NCI-H1694 (cell line): ENCODE data around the gene DCTN2.
A peak's percentile ranks its signal among the peaks of the same experiment; 100 is the strongest.
"Not testable (repeated sequence)": the region's sequence is repeated elsewhere in the genome, so short reads cannot be mapped to it uniquely, and the experiment has no call there.

Source experiments
- DNase-seq: peaks from one replicate; lab custom pipeline; 2025; lab: John Stamatoyannopoulos, UW

The DCTN2 gene

DNA sequence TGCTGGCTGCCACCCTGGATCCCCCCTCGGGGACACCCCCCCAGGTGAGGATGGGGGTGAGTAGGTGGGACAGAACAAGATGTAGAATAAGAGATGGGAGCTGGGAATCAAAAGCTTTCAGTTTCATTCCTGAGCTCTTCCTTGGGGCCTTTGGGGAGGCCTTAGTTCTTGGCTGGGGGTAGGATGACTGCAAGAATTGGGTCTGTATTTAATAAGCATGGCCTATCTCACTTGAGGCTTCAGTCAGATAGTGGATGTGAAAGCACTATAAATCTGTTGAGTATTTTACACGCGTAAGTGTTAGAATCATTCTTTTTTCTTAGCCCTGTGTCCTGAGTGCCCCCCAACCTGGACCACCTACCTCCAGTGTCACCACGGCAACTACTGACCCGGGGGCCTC, 19.8 kb downstream of the DCTN2 start:
- no peak for DNase-seq

DNA sequence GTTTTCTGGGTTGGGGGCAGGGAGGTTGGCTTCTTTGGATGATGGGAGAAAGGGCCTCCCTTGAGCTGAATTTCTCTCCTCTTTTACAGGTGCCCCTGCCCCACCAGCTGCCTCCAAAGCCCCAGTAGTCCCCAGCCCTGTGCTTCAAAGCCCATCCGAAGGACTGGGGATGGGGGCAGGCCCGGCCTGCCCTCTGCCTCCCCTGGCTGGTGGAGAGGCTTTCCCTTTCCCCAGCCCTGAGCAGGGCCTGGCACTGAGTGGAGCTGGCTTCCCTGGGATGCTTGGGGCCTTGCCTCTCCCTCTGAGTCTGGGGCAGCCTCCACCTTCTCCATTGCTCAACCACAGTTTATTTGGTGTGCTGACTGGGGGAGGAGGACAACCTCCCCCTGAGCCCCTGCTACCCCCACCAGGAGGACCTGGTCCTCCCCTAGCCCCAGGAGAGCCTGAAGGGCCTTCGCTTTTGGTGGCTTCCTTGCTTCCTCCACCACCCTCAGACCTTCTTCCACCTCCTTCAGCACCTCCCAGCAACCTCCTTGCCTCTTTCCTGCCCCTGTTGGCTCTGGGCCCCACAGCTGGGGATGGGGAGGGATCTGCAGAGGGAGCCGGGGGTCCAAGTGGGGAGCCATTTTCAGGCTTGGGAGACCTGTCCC, 20.4 kb downstream of the DCTN2 start:
- no peak for DNase-seq

DNA sequence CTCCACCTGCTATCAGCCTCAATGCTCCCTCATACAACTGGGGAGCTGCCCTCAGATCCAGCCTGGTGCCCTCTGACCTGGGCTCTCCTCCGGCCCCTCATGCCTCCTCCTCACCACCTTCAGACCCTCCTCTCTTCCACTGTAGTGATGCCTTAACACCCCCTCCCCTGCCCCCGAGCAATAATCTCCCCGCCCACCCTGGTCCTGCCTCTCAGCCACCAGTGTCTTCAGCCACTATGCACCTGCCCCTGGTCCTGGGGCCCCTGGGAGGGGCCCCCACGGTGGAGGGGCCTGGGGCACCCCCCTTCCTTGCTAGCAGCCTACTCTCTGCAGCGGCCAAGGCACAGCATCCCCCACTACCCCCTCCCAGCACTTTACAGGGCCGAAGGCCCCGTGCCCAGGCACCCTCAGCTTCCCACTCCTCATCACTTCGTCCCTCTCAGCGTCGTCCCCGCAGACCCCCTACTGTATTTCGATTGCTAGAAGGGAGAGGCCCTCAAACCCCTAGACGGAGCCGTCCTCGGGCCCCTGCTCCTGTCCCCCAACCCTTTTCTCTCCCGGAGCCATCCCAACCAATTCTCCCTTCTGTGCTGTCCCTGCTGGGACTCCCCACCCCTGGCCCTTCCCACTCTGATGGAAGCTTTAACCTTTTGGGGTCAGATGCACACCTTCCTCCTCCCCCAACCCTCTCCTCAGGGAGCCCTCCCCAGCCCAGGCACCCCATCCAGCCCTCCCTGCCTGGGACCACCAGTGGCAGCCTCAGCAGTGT, 21.2 kb downstream of the DCTN2 start:
- no peak for DNase-seq

DNA sequence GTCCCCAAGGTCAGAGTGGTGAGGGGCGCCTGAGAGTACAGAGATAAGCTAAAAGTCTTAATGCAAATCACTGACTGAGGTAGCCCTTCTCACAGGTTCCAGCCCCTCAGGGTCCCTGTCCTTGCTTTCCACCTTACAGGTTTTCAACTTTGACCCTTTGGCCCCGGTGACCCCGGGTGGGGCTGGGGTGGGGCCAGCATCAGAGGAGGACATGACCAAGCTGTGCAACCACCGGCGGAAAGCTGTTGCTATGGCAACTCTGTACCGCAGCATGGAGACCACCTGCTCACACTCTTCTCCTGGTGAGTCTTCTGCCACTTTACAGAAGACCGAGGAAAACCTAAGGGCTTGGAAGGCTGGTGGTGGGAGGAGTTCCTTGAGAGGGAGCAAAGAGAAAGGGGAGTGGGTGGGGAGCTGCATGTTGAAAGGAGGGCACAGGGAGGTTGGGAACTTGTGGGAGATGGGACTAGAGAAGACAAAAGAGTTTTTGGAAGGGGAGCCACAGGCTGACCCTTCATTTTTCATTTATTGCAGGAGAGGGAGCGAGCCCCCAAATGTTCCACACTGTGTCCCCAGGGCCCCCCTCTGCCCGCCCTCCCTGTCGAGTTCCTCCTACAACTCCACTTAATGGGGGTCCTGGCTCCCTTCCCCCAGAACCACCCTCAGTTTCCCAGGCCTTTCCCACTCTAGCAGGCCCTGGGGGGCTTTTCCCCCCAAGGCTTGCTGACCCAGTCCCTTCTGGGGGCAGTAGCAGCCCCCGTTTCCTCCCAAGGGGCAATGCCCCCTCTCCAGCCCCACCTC, 22.0 kb downstream of the DCTN2 start:
- DNase-seq, result no peak

DNA sequence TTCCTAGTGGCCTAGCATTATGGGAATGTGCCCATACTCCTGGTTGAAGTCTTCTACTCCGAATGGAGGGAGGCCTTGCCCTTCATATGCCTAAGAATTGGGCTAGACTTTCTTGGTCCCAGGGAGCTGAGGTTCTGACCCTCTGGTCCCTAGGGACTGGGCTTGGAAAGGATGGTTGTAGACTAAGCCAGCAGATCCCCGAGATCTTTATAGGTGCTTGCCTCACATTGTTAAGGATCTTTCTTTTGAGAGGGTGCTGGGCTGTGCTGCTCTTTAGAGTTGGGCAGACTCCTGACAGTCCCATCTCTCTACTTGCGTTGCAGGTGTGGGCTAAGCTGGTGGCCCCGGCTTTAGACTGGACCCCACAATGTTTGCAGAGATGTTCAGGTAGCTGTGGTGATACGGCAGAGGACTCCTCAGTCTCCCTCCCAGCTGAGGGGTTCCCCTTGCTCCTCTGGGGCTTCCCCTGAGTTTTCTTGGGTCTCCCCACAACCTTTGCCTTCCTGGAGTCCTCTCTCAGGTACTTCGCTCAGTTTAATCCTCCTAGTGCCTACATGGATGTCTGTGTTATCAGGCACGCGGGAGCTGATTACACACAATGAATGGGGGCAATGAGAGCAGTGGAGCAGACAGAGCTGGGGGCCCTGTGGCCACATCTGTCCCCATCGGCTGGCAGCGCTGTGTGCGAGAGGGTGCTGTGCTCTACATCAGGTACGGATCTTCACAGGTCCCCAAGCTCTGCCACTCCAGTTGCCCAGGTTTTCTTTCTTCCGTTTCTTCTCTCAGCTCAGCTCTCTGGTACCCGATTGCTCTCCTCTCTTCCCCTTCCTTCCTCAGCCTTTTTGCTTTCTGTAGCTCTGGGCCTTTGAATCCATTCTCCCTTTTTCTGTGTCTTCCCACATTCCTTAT, 23.0 kb downstream of the DCTN2 start:
- DNase-seq, result no peak

DNA sequence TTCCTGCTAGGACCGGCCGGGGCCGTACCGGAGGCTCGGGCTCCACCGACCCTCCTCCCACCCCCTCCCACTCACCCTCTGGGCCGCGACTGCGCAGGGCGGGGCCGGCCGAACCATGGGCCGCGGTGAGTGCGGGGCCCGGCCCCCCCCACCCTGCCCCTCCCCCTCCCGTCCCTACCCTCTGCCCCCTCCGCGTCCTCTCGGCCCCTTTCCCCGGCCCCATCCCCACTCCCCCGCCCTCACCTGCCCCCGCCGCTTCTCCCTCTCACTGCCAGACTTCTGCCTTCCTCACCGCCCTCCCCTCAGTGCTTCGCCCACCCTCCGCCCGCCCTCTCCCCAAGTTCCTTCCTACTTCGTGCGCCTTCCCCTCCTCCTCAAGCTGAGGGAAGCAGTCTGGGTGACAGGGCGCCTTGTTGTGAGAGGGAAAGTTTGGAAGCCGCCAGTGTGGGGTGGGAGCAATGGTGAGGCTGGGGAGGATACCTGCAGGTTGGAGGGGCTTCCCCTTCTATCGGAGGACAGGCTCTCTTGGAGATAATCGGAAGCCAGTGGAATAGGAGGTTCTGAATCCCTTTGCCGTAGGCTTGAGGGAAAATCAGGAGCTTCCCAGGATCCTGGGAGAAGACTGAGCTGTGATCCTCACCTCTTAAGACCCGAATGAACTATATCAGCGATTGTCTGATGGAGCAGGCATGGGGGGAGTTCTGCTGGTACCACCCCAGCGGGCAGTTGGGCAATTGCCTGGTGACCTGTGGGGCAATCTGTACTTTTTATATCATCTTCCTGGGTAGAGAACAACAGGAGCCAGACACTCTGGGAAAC, 23.9 kb downstream of the DCTN2 start:
- DNase-seq, result no peak

DNA sequence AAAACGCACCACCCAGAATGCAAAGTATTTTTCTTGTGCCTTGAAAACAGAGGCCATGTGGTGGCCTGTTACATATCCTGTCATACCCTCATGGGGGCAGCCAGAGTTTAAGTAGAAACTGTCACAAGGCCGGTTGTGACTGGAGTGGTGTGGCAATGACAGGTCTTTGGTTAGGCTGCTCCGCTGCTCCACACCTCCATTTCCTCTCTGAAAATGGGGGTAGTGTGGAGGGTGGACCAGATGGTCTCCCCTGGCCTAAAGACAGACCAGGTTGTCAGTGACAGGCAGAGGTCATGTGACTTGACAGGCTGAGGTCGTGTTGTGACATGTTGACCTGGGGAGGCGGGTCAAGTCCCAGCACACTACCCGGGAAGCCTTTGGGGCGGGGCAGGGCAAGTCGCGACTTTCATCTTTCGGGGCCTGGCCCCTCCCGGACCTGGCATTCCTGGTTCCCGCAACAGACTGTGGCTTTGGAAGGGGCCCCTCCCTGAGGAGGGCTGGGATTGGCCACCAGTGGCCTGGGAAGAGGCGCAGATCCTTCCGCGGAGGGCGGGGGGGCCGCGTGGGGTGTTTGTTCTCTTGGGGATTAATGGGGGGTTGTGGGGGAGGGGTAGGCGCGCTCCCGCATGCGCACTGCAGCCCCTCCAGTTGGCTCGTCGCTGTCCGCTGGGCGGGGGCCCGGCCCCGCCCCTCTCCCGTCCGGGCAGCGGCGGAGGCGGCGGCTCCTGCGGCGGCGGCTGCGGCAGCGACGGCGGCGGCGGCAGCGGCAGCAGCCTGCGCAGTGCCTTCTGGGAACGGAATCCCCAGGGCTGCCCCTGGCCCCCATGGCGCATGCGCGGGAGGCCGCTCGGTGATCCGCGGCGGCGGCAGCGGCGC, 24.7 kb downstream of the DCTN2 start, which contains the start of gene MBD6:
Gene MBD6, plus strand, starts transcription at position 814 of the 876 bp plus-strand sequence. CDS start 1,480 bp downstream, outside the sequence.
- DNase-seq, result peak; percentile 90

DNA sequence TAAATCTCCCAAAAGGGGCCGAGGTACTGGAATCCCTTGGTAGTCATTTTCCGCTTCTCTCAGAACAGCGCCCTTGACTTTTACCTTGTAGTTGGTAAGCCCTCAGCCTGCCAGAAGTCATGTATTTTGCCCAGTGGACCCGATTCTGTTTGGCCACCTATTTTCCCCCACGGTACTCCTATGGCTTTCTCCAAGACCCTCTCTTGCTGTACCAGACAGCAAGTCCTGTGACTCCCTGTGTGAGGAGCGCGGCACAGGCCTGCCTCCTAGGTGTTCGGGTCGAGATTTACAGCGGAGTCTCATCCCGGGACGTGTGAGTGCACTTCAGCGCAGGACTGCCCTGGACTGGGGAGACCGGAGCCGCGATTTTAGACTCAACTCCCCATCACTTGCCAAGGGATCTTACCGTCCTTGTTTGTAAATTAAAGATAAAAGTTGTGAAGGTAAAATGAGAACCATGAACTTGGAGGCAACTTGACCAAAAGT, 25.4 kb downstream of the DCTN2 start:
- peak; percentile 35 for DNase-seq

DNA sequence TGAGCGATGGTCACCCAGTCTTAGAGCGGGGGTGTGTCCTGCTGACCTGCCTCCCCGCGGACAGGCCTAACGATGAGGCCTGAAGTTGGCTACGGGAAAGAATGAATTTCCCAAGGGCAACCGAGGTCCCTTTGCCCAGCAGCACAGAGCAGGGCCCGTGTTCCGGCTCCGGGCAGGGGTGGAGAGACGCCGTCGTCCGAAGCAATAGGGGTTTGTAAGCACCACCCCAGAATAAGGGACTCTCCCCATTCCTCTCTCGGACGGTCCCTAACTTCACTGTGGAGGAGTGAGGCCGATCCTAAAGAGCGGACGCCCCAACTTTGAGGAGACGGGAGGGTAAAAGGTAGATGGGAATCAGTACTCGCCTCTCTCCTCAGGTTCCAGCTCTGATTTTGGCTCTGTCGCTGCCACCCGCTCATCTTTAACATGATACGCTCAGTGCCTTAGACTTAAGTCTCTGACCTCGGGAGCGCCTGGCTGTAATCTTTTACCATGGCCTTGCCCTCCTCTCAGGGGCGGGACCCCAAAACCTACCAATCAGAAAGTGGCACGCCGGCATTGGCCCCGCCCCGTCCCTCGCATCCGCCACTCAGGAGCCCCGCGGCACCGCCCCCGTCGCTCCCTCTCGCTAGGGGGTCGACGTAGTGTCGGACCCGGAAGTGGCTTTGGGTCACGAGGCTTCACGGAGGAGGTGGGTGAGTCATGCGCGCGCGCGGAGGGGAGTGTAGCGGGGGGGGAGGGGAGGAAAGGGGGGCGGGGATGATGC, 26.8 kb downstream of the DCTN2 start, which contains the start of gene DDIT3:
Gene DDIT3, minus strand, starts transcription at position 462 of the 766 bp plus-strand sequence. CDS start 3,108 bp downstream, outside the sequence.
- peak; percentile 95 for DNase-seq

DNA sequence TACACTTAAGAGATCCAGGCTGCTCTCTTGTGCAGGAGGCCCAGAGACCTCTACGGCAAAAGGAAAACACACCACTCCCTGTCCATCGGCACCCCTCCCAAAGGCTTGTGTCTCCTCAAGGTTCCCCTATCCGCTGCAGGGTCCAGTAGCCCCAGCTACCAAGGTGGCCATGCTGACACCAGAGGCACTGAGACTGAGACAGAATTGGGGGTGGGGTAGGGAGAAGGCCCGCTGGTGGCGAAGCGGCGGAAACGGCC, 27.3 kb downstream of the DCTN2 start:
- DNase-seq, result no peak

DNA sequence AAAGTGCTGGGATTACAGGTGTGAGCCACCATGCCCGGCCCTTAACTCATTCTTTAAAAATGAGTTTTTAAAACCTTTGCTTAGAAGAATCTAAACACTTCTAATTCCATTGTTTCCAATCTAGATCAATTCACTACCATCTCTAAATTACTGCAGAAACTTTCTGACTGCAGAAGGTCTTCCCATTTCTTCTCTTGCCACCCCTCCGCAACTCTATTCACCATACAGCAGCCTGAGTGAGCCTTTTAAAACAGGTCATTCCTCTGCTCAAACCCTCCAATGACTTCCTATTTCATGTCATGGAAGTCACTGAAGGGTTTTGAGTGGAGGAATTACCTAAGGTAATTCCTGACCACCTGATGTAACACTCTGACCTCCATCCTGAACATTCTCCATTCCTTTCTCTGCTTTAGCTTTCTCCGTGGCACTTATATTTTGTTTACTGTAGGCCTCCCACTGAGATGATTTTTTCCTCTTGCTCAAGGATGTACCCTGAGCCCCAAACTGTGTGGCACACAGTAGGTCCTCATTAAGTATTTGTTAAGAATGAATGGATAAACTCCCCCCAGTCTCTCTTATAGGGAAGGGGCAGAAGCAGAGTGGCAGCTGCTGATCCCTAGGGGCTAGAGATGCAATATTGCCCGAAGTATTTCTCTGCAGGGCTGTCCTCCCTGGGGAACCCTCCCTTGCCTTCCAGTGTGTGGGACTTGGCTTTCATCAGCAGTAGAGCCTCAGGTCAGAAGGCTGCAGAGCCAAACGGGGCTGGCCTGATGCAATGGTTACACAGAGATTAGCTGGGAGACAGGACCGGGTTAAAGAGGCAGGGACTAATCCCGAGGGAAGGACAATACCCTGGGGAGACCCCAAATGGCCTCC, 27.8 kb downstream of the DCTN2 start:
- no peak for DNase-seq

DNA sequence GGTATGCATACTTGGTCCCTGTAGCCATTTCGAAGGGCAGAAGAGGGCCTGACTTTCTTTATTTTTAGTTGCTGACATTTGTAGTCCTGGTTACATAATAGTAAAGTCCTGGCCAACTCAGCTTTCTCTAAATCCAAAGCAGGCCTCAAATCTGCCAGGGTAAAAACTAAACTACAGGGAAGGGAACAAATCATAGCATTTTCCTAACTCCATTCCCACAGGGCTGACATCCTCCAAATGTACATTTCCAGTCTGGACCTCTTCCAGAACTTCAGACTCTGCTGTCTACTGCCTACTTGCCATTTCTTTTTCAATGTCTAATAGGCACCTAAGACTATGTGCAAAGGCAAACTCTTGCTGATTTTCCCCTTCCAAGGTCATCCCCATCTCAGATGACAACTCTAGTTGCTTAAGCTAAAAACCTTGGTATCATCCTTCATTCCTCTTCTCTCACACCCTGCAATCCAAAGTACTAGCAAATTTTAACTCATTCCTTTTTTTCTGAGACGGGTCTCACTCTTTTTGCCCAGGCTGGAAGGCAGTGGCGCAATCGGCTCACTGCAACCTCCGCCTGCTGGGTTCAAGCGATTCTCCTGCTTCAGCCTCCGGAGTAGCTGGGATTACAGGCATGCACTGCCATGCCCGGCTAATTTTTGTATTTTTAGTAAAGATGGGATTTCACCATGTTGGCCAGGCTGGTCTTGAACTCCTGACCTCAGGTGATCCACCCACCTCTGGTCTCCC, 28.6 kb downstream of the DCTN2 start:
- no peak for DNase-seq

DNA sequence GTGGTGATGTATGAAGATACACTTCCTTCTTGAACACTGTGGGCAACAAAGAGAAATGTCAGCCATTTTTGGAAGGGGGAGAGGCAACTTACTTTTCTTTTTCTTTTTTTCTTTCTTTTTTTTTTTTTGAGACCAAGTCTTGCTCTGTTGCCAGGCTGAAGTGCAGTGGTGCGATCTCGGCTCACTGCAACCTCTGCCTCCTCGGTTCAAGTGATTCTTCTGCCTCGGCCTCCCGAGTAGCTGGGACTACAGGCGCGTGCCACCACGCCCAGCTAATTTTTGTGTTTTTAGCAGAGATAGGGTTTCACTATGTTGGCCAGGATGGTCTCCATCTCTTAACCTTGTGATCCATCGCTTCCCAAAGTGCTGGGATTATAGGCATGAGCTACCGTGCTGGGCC, 29.3 kb downstream of the DCTN2 start:
- not testable (repeated sequence) for DNase-seq

DNA sequence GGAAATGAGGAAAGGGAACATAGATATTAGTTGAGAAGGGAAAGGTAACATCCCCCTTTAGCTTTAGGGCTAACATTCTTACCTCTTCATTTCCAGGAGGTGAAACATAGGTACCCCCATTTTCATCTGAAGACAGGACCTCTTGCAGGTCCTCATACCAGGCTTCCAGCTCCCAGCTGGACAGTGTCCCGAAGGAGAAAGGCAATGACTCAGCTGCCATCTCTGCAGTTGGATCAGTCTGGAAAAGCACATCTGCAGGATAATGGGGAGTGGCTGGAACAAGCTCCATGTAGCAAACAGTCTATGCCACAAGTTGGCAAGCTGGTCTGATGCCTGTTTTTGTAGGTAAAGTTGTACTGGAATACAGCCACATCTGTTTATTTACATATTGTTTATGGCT, 29.8 kb downstream of the DCTN2 start:
- no peak for DNase-seq

DNA sequence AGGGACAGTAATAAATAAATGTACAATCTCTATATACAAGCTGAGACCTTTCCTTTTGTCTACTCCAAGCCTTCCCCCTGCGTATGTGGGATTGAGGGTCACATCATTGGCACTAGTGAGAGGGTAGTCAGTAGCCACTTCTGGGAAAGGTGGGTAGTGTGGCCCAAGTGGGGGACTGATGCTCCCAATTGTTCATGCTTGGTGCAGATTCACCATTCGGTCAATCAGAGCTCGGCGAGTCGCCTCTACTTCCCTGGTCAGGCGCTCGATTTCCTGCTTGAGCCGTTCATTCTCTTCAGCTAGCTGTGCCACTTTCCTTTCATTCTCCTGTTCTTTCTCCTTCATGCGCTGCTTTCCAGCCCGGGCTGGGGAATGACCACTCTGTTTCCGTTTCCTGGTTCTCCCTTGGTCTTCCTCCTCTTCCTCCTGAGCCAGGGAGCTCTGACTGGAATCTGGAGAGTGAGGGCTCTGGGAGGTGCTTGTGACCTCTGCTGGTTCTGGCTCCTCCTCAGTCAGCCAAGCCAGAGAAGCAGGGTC, 30.3 kb downstream of the DCTN2 start:
- DNase-seq, result no peak

DNA sequence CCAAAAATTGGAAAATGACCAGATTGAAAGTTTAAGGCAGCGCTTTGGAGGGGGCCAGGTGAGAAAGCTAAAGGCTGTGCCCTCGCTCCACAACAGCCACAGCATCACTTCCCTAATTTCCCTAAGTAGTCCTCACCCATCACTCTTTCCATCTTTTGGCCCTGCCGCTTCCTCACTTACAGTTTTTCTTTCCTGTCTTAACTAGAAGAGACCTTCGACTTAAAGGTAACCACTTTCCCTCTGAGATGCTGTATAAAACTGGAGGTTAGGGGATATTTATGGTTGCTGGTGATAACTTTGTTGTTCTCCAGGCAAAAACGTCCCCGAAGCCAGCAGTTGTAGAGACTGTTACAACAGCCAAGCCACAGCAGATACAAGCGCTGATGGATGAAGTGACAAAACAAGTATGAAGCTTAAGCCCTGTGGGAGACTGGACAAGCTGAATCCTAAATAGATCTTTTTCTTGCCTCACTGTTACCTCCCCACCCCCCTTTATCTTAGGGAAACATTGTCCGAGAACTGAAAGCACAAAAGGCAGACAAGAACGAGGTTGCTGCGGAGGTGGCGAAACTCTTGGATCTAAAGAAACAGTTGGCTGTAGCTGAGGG, 31.0 kb downstream of the DCTN2 start:
- no peak for DNase-seq
